GM21576 (cell line): Measurements from ENCODE around the gene TP53I11.

Source experiments
- ATAC-seq: cut with Tn5 transposase; IDR thresholded peaks from one replicate; pipeline ENCODE4 v1.9.1; 2021; ENCODE audit warnings: mild to moderate bottlenecking, moderate library complexity; ENCODE audit not compliant: unreplicated experiment

Gene TP53I11

GRCh38 chr11:44979543-44980399 lies 29.1 kb upstream of the TP53I11 start:
- no peak for ATAC-seq

- no peak for ATAC-seq
These were observed 28.3 kb upstream of the TP53I11 start for GRCh38 chr11:44978961-44979331.

GRCh38 chr11:44978274-44978960 lies 27.7 kb upstream of the TP53I11 start:
- no peak for ATAC-seq

GRCh38 chr11:44977493-44977984 lies 26.9 kb upstream of the TP53I11 start:
- no peak for ATAC-seq

- no peak for ATAC-seq
These were observed 25.9 kb upstream of the TP53I11 start for GRCh38 chr11:44976576-44976975.

- no peak for ATAC-seq
These were observed 23.8 kb upstream of the TP53I11 start for GRCh38 chr11:44974402-44975000.

- no peak for ATAC-seq
These were observed 23.1 kb upstream of the TP53I11 start for GRCh38 chr11:44973632-44974401.

- ATAC-seq = no peak
These were observed 22.2 kb upstream of the TP53I11 start for GRCh38 chr11:44972746-44973435.

- no peak for ATAC-seq
These were observed 20.5 kb upstream of the TP53I11 start for GRCh38 chr11:44971185-44971584.

- ATAC-seq = no peak
These were observed 19.6 kb upstream of the TP53I11 start for GRCh38 chr11:44970293-44970692.

- no peak for ATAC-seq
These were observed 19.1 kb upstream of the TP53I11 start for GRCh38 chr11:44969651-44970252.

- ATAC-seq = no peak
These were observed 17.8 kb upstream of the TP53I11 start for GRCh38 chr11:44968510-44968909.

- no peak for ATAC-seq
These were observed 17.3 kb upstream of the TP53I11 start for GRCh38 chr11:44967930-44968496.

- no peak for ATAC-seq
These were observed 16.0 kb upstream of the TP53I11 start for GRCh38 chr11:44966694-44967093.

GRCh38 chr11:44964526-44965209 lies 14.0 kb upstream of the TP53I11 start:
- ATAC-seq = no peak

- no peak for ATAC-seq
These were observed 13.3 kb upstream of the TP53I11 start for GRCh38 chr11:44963948-44964347.

GRCh38 chr11:44963136-44963535 lies 12.5 kb upstream of the TP53I11 start:
- ATAC-seq = no peak

GRCh38 chr11:44962464-44962863 lies 11.8 kb upstream of the TP53I11 start:
- no peak for ATAC-seq

- ATAC-seq = no peak
These were observed 9.6 kb upstream of the TP53I11 start for GRCh38 chr11:44960200-44960845.
